Transverse colon (tissue), 4 donors: Measurements from ENCODE around the gene ARL8A.
A peak's percentile ranks its signal among the peaks of the same experiment; 100 is the strongest.

Source experiments
- POLR2A ChIP-seq: fragments of 450-650 bp; IDR thresholded peaks from one replicate; pipeline ENCODE4 v1.6.1; 2016; ENCODE audit warnings: antibody characterized with exemption, mild to moderate bottlenecking, moderate library complexity
- POLR2AphosphoS5 ChIP-seq, 3 donors: sonication (generic); formaldehyde crosslinking; IDR thresholded peaks; one replicate each; pipeline ENCODE4 v1.6.1; 2016; ENCODE audit warnings: antibody characterized with exemption in 3 of 3
- TF ChIP-seq, protein P1 (sequence below), 5 experiments: fragments of 200-600 bp in 3 of 5; fragments of 450-650 bp in 2 of 5; sonication (generic) in 3 of 5; IDR thresholded peaks; 1 replicate in 2 of 5; 2 replicates in 3 of 5; pipeline ENCODE4 v1.5.1; 2016 to 2017; ENCODE audit warnings: antibody characterized with exemption in 5 of 5, inconsistent platforms in 3 of 5, mild to moderate bottlenecking in 2 of 5, moderate library complexity in 1 of 5

DNA sequence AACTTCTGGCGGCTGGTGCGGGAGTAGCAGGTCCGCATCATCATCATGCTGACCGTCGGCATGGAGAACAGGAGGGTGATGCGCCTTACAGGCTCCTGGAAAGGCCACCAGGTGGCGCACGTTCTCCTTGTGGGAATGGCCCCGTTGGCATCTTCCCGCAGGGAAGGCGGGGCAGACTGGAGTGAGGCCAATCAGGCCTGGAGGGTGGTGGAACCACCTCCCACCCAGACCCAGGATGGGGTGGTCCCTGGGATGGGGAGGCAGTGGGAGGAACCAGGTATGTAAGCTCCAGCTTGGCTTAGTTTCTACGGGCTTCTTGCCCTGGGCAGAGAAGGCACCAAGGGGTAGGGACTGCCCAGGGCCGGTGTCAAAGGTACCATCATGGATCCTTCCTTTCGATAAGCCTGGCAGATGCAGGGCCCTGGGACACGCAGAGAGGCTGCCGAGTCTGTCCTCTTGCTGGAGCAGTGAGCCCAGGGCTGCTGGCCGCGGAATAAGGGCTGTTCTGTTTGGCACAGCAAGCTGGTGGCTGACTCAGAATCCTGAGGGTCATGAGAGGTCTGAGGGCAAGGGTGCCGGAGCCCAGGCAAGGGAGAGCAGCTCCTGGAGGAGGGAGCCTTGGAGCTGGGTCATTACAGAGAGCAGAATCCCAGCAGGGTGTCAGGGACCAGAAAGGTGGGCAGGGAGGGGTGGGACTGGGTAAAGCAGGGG, 40.4 kb upstream of the ARL8A start:
- TF ChIP-seq, protein P1, sequence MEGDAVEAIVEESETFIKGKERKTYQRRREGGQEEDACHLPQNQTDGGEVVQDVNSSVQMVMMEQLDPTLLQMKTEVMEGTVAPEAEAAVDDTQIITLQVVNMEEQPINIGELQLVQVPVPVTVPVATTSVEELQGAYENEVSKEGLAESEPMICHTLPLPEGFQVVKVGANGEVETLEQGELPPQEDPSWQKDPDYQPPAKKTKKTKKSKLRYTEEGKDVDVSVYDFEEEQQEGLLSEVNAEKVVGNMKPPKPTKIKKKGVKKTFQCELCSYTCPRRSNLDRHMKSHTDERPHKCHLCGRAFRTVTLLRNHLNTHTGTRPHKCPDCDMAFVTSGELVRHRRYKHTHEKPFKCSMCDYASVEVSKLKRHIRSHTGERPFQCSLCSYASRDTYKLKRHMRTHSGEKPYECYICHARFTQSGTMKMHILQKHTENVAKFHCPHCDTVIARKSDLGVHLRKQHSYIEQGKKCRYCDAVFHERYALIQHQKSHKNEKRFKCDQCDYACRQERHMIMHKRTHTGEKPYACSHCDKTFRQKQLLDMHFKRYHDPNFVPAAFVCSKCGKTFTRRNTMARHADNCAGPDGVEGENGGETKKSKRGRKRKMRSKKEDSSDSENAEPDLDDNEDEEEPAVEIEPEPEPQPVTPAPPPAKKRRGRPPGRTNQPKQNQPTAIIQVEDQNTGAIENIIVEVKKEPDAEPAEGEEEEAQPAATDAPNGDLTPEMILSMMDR (IDR thresholded peaks at IDR 0.05) = peak; percentile 63 to 88 (median 83)
- TF ChIP-seq POLR2AphosphoS5 (IDR thresholded peaks at IDR 0.05) = no peak
- TF ChIP-seq POLR2A = no peak
